NCI-H1417 (cell line): Measurements from ENCODE around the gene GPS1.

Experiments
- DNase-seq, 3 experiments: peaks; one replicate each; lab custom pipeline; 2025; lab: John Stamatoyannopoulos, UW

The GPS1 gene

DNA sequence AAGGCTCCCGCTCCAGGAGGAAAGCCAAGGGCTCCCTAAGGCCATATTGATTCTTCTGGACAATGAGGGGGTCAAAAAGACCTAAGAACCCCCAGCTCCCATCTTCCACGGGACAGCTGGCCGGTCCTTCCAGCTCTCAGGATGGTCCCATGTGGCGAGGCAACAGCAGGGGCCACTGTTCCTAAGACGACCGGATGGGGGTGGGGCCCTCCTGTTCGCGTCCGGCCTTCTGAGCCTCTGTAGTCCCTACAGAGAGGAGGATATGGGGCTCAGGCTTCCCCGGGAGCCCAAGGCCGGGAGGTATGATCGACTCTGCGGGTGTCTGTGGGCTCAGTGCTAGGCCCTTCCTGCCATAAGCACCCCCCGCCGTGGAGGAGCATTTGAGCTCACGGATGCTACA lies 8.2 kb upstream of the GPS1 start:
- DNase-seq = no peak

DNA sequence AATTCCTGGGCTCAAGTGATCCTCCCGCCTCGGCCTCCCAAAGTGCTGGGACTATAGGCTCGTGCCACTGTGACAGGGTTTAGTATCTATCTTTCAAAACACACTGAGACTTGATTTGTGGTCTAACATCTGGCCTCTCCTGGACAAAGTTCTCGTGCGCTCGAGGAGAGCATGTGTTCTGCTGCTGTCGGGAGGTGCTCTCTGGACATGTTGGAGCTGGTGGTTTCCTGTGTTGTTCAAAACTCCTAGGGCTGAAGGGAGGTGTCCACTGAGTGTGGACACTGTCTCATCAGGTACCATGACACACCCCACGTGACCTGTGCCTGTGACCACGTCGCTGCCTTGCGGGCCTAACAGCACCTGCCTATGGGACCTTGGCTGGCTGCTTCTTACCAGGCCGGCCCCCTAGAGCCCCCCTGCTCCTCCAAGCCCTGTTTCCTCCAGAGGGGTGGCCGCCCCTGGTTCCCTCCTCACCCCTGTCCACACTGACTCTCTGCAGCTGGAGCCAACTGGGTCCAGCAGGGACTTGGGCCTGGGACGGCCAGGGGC lies 5.7 kb upstream of the GPS1 start:
- DNase-seq = no peak

DNA sequence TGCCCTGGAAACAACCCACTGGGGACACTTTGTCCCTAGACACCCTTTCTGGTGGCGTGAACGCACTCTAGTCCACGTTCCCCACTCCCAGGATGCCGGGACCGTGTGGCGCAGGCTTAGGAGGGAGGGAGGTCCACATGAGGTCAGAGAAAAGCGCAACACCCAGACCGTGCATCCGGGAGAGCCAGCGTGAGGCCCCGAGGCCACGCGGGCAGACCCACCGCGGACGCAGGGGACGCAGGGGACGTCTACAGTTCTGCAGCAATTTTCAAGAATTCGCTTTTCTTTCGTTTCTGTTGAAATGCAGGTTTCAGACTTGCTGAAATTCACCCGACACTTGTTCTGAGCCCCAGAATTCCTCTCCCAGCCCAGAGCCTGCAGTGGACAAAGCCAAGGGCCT lies 4.8 kb upstream of the GPS1 start:
- DNase-seq = no peak

DNA sequence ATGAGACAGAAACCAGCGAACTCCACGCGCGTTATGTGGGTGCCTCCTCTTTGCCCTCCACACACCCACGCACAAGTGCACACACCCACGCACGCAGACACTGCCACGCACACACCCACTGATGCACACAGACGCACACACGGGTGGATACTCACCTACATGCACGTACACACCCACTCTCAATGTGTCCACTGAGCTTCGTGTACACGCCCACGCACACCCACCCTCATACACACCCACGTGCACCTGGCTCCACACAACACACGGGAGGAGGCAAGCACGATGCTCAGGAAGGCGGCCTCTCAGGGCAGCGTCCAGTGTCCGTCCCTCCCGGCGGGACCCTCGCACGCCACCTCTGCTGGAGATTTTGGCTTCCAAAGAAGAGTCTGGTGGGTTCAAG lies 4.3 kb upstream of the GPS1 start:
- DNase-seq = no peak

DNA sequence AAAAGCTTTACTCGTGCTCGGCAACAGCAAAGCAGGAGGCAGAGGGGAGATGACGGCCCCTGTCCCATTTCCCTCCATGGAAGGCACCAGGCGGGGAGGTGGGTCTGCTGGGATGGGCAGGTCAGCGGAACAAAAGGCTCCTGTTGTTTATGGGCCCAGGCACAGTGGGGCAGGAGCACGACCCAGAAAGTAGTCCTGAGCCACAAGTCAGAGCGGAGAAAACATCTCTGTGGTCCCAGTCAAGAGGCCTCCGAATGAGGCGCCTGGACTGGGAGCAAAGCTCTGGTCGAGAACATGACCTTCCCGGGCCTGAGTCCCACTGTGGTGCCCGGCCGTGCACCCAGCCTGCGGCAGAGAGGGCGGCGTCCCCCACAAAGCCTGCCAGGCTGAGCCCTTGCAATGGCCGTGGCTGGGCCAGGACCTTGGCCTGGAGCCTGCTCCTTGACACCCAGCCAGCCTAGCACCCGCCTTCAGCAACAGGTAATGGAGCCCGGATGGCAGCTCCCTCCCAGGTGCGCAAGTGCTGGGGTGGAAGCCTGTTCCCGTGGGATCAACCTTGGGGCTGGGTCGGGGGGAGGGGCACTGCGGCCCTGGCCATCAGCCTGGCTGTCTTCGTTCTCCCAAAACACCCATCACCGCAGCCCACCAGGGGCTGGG lies 3.7 kb upstream of the GPS1 start:
- DNase-seq = no peak

DNA sequence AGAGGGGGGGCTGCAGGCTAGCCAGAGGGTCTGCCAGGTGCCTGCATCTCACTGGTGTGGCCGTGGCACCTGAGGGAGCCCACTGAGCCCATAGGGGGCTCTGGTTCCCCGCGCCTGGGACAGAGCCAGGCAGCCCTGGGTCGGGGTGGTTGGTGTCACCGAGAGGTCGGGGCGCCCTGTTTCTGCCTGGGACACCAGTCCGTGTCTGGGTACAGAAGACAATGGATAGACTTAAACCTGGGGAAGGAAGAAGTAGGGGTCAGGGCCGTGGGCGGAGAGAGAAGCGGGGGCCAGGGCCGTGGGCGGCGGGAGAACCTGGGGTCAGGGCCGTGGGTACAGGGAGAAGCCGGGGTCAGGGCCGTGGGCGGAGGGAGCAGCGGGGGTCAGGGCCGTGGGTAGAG lies 3.1 kb upstream of the GPS1 start:
- DNase-seq = no peak

DNA sequence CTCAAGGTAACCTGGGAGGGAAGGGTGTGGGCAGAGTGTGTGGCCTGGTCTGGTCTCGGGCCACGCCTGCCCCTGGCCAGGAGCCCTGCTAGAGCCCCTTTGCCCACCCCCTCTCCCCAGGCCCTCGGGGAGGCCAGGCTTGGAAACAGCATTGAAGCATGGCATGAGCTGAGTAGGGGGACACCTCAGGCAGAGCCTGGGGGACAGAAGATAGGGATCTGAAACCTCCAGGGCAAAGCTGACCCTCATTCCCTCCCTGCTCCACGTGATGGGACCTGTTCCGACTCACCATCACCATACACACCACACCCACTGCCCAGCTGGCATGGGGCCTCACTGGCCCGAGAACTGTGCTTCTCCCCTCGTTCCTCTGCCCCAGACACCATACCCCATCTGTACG lies 2.6 kb upstream of the GPS1 start:
- no peak for DNase-seq

DNA sequence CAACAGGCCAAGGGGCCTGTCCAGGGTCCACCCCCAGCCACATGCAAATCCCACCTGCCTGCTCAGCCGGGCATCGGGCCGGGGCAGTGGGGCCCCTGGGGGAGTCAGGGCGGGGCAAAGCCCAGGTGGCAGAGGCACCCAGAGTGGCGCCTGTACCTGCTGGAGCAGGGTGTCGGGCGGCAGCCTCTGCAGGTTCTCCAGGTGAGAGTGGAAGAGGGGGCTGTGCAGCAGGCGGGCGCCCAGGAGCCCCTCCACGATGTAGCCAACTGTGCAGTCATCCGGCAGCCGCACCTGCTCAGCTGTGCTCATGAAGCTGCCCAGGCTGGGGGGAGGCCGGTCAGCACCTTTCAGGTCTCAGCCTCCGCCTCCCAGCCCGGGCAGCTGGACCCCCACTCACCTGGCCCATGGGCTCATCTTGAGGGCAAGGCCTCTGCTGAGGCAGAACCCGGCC lies 2.2 kb upstream of the GPS1 start:
- DNase-seq = no peak

DNA sequence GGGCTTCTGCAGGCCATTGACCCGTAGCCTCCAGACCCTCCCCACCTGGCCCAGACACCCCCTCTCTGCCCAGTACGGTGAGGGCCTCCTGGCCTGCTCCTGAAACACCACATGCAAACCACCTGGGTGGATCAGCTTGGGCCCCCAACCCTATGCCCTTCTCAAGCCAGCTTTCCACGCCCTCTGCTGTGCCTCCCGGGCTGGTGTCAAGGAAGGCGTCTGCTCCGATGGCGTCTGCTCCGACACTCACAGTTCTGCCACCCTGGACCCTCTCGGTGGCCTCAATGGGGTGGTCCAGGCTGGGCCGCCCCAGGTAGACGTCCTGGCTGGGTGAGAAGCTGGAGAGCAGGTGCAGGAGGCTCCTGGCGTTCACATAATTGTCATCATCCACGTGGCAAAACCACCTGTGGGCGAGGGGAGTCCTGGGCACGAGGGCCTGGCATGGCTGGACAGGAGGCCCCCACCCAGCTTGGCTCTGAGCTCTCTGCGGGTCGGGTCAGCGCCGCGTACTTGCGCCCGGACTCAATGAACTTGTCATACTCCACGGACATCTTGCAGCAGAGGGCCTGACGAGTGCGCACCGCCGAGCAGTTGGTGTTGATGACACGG lies 1.4 kb upstream of the GPS1 start:
- DNase-seq = no peak

DNA sequence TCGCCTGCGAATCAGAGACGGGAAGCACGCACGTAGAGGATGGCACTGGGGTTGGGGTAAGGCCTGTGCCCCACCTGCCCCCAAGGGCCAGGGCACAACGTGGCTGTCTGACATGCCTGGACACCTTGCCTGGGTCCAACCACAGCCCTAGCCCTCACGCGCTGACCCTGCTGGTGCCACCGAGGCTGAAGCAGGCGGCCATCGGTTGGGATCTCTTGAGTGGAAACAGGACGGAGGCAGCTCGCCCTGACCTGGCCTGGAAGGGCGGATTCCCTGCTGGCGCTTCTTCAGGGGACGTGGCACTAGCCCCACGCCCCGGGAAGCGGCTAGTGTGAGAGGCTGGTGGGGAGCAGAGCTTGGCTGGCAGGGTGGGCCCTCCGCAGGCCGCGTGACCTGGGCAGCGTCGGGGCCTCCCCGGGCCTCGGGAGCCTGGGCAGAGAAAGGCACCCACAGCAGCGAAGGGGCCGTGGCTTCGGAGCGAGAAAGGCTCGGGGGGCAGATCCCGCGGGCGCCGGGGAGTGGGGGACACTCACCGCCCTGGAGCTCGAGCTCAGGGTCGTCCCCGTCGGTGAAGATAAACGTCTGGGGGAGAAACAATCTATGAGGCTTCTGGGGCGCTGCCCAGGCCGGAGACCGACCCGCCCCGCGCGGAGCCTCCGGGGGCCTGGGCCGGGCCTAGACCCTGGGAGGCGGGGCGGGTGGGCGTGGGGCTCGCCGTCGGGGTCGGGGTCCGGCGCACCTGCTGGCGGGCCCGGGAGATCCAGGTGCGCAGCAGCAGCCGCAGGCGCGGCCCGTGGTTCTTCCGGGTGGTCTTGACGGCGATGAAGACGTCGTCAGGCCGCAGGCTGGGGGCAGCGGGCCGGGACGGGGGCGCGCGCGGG lies 697 bp upstream of the GPS1 start:
- DNase-seq = peak in 1 of 3 experiments; percentile 17

DNA sequence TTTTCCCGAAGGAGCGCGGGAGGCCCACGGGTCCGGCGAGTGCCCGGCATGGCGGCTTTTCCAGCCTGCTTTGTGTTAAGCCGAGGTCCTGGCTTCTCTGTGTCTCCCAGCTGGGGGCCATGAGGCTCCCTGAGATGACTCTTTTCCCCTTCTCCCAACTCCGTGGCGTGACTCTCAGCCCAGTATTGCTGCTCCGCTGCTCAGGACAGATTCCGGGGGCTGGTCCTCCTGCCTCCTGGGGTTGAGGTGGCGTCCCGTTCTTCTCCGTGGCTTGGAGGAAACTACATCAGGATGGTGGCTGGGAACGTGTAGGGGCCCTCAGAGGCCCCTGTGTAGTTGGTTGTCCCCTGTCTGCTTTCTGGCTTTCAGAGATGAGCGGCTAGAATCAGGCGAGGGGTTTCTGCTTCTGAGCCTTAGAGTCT lies 951 bp downstream of the GPS1 start:
- DNase-seq = no peak

DNA sequence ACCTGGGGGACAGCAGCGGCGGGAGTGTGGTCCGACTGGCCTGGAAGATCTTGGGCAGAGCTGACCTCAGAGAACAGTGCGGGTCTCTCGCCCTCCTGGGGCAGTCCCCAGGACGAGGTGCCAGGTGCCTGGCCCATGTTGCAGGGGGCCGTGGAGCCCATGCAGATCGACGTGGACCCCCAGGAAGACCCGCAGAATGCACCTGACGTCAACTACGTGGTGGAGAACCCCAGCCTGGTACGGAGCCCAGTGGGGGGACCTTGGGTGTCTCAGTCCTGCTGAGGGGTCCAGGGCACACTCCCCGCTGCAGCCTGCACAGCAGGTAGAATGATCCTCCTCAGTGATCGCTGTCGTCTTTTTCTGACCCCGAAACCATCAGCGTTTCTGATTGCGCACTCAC lies 1.4 kb downstream of the GPS1 start:
- DNase-seq = no peak

DNA sequence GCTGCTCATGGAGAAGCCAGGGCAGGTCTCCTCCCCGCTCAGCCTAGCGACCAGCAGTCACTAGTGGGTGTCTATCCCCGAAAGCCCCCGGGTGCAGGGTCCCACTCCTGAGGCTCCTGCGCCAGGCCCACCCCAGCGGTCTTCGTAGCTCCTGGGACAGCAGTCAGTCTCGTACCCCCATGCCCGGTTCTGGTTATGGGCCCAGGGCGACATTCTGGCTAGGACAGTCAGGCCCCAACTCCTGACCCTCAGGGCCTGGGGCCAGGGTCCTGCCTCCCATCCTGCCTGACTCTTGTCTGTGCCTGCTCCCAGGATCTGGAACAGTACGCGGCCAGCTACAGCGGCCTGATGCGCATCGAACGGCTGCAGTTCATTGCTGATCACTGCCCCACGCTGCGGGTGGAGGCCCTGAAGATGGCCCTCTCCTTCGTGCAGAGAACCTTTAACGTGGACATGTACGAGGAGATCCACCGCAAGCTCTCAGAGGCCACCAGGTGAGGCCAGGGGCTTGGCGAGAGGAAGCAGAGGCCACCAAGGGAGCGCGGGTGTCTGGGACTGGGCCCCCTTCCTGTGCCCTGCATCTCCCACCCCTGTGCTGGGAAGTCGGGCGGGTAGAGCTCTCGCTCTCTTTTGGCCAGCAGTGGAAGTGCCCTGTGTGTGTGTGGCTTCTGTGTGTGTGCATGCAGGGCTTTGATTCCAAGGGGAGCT lies 2.0 kb downstream of the GPS1 start:
- DNase-seq = no peak

DNA sequence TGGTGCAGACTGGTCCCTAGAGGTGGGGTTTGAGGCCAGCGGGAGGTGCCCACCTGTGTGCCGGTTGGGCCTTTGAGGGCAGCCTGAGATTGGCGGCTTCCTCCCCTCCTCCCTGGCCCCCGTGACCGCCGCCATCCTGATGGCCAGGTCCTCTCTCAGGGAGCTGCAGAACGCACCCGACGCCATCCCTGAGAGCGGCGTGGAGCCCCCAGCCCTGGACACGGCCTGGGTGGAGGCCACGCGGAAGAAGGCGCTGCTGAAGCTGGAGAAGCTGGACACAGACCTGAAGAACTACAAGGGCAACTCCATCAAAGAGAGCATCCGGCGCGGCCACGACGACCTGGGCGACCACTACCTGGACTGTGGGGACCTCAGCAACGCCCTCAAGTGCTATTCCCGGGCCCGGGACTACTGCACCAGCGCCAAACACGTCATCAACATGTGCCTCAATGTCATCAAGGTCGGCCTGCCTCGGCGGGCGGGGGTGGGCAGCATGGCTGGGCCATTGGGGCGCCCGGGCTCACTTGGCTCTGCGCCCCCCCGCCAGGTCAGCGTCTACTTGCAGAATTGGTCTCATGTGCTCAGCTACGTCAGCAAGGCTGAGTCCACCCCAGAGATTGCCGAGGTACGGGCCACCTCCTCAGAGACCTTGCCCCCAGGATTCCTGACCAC lies 2.8 kb downstream of the GPS1 start:
- no peak for DNase-seq

DNA sequence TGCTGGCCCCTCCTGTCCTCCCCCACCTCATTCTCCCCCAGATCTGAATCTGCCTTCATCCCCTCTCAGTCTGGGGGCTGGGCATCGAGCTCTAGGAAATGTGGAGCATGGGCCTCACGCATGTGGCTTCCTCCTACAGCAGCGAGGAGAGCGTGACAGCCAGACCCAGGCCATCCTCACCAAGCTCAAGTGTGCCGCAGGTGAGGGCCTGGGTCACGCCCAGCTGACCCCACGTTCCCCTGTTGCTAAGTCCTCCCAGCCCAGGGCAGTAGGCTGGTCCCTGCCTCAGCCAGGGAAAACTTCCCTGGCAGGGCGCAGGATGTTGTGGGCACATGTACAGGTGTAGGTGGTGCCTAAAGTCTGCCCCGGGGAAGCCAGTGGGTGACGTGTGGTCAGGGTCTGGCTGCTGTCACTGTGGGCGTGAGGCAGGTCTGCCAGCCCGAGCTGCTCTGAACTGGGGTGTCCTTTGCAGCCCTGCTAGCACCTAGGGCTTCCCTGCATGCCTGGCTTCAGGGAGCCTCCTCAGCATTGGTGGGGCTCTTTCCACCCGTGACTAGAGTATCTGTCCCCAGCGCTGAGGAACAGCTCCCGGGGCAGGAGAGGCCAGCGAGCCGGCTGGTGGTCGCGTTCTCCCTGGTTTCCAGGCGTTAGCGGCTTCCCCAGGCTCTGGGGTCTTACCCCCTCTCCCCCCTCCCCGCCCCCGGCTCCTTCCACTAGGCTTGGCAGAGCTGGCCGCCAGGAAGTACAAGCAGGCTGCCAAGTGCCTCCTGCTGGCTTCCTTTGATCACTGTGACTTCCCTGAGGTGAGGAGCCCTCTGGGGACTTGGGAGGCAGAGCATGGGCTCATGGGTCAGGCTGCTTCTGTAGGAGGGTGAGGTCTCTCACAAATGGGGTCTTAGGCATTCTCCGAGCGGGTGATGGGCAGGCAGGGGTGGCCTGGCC lies 3.6 kb downstream of the GPS1 start:
- DNase-seq = no peak

DNA sequence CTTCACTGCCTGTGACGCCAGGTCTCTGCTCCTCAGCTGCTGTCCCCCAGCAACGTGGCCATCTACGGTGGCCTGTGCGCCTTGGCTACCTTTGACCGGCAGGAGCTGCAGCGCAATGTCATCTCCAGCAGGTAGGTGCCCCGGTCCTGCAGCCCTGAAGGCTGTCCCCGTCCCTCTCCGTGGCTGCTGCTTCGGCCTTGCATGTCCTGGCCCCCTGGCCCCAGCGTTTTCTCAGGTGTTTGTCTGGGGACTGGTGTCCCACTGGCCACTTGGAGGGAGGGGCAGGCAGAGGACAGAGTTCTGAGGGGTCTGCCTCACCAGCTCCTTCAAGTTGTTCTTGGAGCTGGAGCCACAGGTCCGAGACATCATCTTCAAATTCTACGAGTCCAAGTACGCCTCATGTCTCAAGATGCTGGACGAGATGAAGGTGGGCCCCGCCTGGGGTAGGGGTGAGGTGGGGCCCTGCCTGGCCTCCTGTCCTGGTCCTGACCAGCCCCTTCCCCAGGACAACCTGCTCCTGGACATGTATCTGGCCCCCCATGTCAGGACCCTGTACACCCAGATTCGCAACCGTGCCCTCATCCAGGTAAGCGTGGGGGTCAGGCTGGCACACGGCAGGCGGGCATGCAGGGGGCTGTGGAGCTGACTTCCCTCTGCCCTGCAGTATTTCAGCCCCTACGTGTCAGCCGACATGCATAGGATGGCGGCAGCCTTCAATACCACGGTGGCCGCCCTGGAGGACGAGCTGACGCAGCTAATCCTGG lies 4.4 kb downstream of the GPS1 start:
- no peak for DNase-seq

DNA sequence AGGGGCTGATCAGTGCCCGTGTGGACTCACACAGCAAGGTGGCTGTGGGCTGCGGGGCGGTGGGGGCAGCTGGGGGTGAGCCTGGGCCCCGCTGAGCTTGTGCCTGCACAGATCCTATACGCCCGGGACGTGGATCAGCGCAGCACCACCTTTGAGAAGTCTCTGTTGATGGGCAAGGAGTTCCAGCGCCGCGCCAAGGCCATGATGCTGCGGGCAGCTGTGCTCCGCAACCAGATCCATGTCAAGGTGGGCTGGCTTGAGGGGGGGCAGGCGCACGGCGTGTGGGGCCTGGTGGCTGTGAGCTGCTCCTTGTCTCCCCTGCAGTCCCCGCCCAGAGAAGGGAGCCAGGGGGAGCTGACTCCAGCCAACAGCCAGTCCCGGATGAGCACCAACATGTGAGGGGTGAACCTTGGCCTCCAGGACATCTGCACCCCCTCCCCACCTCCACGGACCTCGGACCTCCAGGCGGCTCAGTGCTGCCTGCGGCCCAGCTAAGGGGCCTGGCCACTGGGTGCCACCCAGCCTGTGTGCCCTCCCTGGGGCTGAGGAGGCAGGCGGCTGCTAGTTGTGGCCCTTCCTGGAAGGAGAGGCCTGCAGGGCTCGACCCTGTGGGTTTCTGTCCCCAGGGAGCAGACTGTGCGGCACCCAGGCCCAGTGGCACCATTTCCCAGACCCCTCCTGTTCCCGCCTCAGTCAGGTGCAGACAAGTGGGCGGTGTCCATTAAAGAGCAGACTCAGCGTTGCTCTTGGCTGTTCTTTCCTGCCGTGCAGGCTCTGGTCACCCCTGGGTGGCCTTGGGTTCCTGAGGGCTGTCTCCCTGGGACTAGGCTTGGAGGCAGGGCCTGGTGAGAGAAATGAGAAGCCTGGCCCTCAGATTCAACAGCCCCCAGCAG lies 5.3 kb downstream of the GPS1 start:
- DNase-seq = no peak

DNA sequence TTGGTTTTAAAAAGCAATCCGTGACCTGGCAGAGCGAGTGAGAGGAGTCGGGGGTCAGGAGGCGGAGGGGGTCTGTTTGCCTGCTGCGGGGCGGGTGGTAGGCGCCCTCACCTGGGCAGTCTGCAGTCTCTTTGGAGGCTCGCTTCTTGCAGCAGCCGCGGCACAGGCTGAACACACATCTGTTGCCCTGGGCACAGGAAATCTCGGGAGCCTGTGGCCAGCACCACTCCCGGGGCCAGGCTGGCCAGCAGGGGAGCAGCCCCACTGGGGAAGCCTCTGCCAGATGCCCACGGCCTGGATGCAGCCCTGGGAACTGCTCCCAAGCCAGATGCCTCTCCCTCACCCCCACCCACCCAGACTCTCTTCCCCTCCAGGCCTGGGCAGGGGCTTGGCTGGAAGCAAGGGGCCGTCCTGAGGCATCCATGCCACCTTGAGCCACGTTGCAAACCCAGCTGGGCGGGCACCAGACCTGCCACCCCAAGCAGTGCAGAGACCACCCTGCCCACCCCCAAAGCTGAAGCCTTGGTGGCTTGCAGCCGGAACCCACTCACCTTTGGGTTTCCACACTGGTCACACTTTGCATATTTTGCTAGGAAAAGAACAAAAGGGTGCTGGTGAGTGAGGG lies 6.6 kb downstream of the GPS1 start:
- no peak for DNase-seq
